OCI-LY3 (cell line): ENCODE results near the gene HELQ.

Experiments
- CTCF ChIP-seq: fragments of 200-600, 300-600 bp; sonication (generic); IDR thresholded peaks from 2 replicates; pipeline ENCODE4 v1.5.1; 2014; ENCODE audit warnings: antibody characterized with exemption, low read length, low read depth
- EZH2phosphoT487 ChIP-seq: fragments of 200-600 bp; shearing (Covaris generic); IDR thresholded peaks from 2 replicates; pipeline ENCODE4 v1.6.1; 2018; ENCODE audit warnings: antibody characterized with exemption, mixed run types, low read depth

GRCh38 chr4:83387012-83387411 lies 68.6 kb downstream of the HELQ start:
- TF ChIP-seq CTCF (no peak), EZH2phosphoT487 (no peak)
